ENCODE results near the gene PRR22.
"Not testable (repeated sequence)": the region's sequence is repeated elsewhere in the genome, so short reads cannot be mapped to it uniquely, and the experiment has no call there.

Gene PRR22

GRCh38 chr19:5751709-5752108 is 32.8 kb downstream of the PRR22 start:
- DNase-seq (ENCODE audit: low spot score) = no peak

- no peak for DNase-seq (ENCODE audit: low spot score)
Measured at GRCh38 chr19:5749505-5749904, 35.0 kb downstream of the PRR22 start.

GRCh38 chr19:5748920-5749319 is 35.6 kb downstream of the PRR22 start:
- DNase-seq (ENCODE audit: low spot score) = not testable (repeated sequence)

DNA sequence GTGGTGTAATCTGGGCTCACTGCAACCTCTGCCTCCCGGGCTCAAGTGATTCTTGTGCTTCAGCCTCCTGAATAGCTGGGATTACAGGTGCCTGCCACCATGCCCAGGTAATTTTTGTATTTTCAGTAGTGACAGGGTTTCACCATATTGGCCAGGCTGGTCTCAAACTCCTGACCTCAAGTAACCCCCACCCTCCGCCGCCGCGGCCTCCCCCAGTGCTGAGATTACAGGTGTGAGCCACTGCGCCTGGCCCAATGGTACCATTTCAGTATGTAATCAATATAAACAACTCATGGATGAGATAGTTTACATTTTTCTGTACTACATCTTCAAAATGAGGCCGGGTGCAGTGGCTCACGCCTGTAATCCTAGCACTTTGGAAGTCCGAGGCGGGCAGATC is 39.5 kb downstream of the PRR22 start:
- DNase-seq (ENCODE audit: low spot score) = not testable (repeated sequence)

GRCh38 chr19:5743630-5744029 is 40.9 kb downstream of the PRR22 start:
- no peak for DNase-seq (ENCODE audit: low spot score)

DNA sequence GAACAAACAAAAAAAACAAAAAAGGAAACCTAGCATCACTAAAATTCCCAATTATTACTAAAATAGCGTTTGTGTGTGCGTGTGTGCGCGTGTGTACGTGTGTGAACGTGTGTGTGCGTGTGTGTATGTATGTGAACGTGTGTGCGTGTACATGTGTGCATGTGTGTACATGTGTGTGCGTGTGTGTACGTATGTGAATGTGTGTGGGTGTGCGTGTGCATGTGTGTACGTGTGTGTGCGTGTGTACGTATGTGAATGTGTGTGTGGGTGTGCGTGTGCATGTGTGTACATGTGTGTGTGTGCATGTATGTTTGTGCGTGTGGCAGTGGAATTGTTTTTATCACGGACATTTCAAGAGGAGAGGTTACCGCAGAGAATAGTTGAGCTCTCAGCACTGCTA is 42.5 kb downstream of the PRR22 start:
- no peak for DNase-seq (ENCODE audit: low spot score)

GRCh38 chr19:5738423-5738822 is 46.1 kb downstream of the PRR22 start:
- DNase-seq (ENCODE audit: low spot score) = no peak

DNA sequence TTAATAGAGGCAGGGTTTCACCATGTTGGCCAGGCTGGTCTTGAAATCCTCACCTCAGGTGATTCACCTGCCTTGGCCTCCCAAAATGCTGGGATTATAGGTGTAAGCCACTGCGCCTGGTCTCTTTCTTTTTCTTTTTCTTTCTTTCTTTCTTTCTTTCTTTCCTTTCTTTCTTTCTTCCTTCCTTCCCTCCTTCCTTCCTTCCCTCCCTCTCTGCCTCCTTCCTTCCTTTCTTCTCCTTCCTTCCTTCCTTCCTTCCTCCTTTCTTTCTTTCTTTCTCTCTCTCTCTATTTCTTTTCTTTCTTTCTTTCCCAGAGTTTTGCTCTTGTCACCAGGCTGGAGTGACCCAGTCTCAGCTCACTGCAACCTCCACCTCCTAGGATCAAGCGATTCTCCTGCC is 51.4 kb downstream of the PRR22 start:
- not testable (repeated sequence) for DNase-seq (ENCODE audit: low spot score)
